HepG2 (cell line): ENCODE measurements around the gene NBEAL2.

ENCODE experiments used
- GABPB1 ChIP-seq: IDR thresholded peaks from 2 replicates; pipeline ENCODE4 v1.6.1; 2016; ENCODE audit warnings: mild to moderate bottlenecking, missing genetic modification reagents, moderate library complexity, missing compliant biosample characterization
- GATAD2A ChIP-seq: IDR thresholded peaks from 2 replicates; pipeline ENCODE4 v1.6.1; 2016
- PHF21A ChIP-seq: sonication (generic); formaldehyde crosslinking; IDR thresholded peaks from 2 replicates; pipeline ENCODE4 v1.5.0; 2020; ENCODE audit warnings: mild to moderate bottlenecking, missing genetic modification reagents
- SP1 ChIP-seq, 2 experiments: fragments of 450-650 bp in 1 of 2; sonication (generic) in 1 of 2; formaldehyde crosslinking in 1 of 2; IDR thresholded peaks; 2 replicates each; pipeline versions ENCODE4 v1.4.0 to v1.6.1; 2016 to 2020; ENCODE audit warnings: missing genetic modification reagents in 1 of 2
- ZNF564 ChIP-seq: sonication (generic); formaldehyde crosslinking; IDR thresholded peaks from 2 replicates; pipeline ENCODE4 v1.8.1; 2023; ENCODE audit warnings: mild to moderate bottlenecking, missing genetic modification reagents
- ZNF629 ChIP-seq: sonication (generic); formaldehyde crosslinking; conservative IDR thresholded peaks from 2 replicates; pipeline ENCODE4 v1.5.0; 2020; ENCODE audit warnings: missing genetic modification reagents
- ZSCAN9 ChIP-seq: IDR thresholded peaks from 2 replicates; pipeline ENCODE4 v1.6.1; 2016; ENCODE audit warnings: borderline replicate concordance
- TF ChIP-seq, protein P1 (sequence below), 2 experiments: IDR thresholded peaks; 2 replicates each; pipeline ENCODE4 v1.6.1; 2011 to 2012; ENCODE audit warnings: low read length in 2 of 2, borderline replicate concordance in 1 of 2, low read depth in 1 of 2, mild to moderate bottlenecking in 1 of 2, moderate library complexity in 1 of 2
- TF ChIP-seq, protein P2 (sequence below): sonication (generic); formaldehyde crosslinking; IDR thresholded peaks from 2 replicates; pipeline ENCODE4 v1.4.0; 2020; ENCODE audit warnings: mild to moderate bottlenecking, low read depth, missing genetic modification reagents

DNA sequence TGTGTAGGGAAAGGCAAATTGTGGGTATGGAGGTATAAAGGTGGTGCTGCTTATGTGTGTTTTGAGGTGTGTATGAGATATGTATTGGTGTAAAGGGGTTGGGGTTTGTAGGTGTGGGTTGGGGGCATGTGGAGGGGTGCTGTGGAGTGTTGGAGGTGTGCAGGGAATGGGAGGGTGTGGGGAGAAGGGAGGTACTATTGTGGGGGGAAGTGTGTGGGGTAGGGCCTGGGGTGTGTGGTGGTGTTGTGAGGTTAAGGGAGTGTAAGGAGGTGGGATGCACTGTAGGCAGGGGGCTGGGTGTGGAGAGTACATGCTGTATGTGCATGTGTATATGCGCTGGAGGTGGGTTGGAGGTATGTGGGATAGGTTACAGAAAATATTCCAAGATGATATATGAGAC lies 18.6 kb upstream of the NBEAL2 start:
- TF ChIP-seq ZNF564: no peak
- no peak for TF ChIP-seq ZNF629 (CRISPR knock-in tag)
- TF ChIP-seq ZSCAN9: no peak
- TF ChIP-seq GATAD2A (CRISPR knock-in tag): no peak
- TF ChIP-seq GABPB1 (CRISPR knock-in tag): no peak
- TF ChIP-seq SP1 (IDR thresholded peaks at IDR 0.05): no peak
- TF ChIP-seq SP1 (CRISPR knock-in tag; IDR thresholded peaks at IDR 0.05): no peak
- TF ChIP-seq, protein P1, sequence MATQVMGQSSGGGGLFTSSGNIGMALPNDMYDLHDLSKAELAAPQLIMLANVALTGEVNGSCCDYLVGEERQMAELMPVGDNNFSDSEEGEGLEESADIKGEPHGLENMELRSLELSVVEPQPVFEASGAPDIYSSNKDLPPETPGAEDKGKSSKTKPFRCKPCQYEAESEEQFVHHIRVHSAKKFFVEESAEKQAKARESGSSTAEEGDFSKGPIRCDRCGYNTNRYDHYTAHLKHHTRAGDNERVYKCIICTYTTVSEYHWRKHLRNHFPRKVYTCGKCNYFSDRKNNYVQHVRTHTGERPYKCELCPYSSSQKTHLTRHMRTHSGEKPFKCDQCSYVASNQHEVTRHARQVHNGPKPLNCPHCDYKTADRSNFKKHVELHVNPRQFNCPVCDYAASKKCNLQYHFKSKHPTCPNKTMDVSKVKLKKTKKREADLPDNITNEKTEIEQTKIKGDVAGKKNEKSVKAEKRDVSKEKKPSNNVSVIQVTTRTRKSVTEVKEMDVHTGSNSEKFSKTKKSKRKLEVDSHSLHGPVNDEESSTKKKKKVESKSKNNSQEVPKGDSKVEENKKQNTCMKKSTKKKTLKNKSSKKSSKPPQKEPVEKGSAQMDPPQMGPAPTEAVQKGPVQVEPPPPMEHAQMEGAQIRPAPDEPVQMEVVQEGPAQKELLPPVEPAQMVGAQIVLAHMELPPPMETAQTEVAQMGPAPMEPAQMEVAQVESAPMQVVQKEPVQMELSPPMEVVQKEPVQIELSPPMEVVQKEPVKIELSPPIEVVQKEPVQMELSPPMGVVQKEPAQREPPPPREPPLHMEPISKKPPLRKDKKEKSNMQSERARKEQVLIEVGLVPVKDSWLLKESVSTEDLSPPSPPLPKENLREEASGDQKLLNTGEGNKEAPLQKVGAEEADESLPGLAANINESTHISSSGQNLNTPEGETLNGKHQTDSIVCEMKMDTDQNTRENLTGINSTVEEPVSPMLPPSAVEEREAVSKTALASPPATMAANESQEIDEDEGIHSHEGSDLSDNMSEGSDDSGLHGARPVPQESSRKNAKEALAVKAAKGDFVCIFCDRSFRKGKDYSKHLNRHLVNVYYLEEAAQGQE (IDR thresholded peaks at IDR 0.05; ENCODE audit: borderline replicate concordance in 1 of 2, low read depth in 1 of 2, low read length in 2 of 2): no peak
- TF ChIP-seq, protein P2, sequence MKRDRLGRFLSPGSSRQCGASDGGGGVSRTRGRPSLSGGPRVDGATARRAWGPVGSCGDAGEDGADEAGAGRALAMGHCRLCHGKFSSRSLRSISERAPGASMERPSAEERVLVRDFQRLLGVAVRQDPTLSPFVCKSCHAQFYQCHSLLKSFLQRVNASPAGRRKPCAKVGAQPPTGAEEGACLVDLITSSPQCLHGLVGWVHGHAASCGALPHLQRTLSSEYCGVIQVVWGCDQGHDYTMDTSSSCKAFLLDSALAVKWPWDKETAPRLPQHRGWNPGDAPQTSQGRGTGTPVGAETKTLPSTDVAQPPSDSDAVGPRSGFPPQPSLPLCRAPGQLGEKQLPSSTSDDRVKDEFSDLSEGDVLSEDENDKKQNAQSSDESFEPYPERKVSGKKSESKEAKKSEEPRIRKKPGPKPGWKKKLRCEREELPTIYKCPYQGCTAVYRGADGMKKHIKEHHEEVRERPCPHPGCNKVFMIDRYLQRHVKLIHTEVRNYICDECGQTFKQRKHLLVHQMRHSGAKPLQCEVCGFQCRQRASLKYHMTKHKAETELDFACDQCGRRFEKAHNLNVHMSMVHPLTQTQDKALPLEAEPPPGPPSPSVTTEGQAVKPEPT (CRISPR knock-in tag): no peak
- TF ChIP-seq PHF21A: no peak
